SJCRH30 (cell line): ENCODE results near the gene LGALS7B. TPM values are rescaled to one million over a fixed set of nuclear protein-coding genes. Genes with fewer than 3 reads are reported as not detected.
"Not testable (repeated sequence)": the region's sequence is repeated elsewhere in the genome, so short reads cannot be mapped to it uniquely, and the experiment has no call there.

Experiments
- DNase-seq, 2 experiments: peaks; one replicate each; pipeline ENCODE4 v3.0.0-alpha.2; 2015 to 2020
- H3K27ac ChIP-seq: fragments of 250-450 bp; sonication (Bioruptor Pico); 2 replicates; pipeline ENCODE4 v1.5.1; 2020; ENCODE audit warnings: mild to moderate bottlenecking, moderate library complexity
- H3K27me3 ChIP-seq: fragments of 250-450 bp; sonication (Bioruptor Pico); 2 replicates; pipeline ENCODE4 v1.5.1; 2020; ENCODE audit warnings: mild to moderate bottlenecking, moderate library complexity
- H3K36me3 ChIP-seq: fragments of 250-450 bp; sonication (Bioruptor Pico); 2 replicates; pipeline ENCODE4 v1.5.1; 2020; ENCODE audit warnings: mild to moderate bottlenecking, moderate library complexity
- H3K4me1 ChIP-seq: fragments of 250-450 bp; sonication (Bioruptor Pico); 2 replicates; pipeline ENCODE4 v1.5.1; 2020; ENCODE audit warnings: mild to moderate bottlenecking, moderate library complexity
- H3K4me3 ChIP-seq: fragments of 250-450 bp; sonication (Bioruptor Pico); 2 replicates; pipeline ENCODE4 v1.5.1; 2020; ENCODE audit warnings: mild to moderate bottlenecking, moderate library complexity
- H3K9me3 ChIP-seq: fragments of 250-450 bp; sonication (Bioruptor Pico); replicated peaks from 2 replicates; pipeline ENCODE4 v1.5.1; 2020; ENCODE audit warnings: mild to moderate bottlenecking, moderate library complexity
- total RNA-seq: library from RNA; depleted of rRNA; stranded (reverse); fragments of >200 nt; shearing (Covaris generic); gene quantifications from 2 replicates; pipeline ENCODE4 v1.2.3, GENCODE V29; 2014

Gene LGALS7B
- total RNA-seq, 1 experiment from 2014 or later: not detected

GRCh38 chr19:38760805-38761517 is 28.0 kb upstream of the LGALS7B start:
- DNase-seq, H3K27me3 ChIP-seq, H3K27ac ChIP-seq, H3K4me1 ChIP-seq, H3K36me3 ChIP-seq, H3K9me3 ChIP-seq, H3K4me3 ChIP-seq: not testable (repeated sequence)

GRCh38 chr19:38761884-38762389 is 27.1 kb upstream of the LGALS7B start:
- H3K27me3 ChIP-seq, H3K36me3 ChIP-seq, H3K9me3 ChIP-seq, DNase-seq, H3K4me1 ChIP-seq, H3K27ac ChIP-seq, H3K4me3 ChIP-seq: not testable (repeated sequence)

GRCh38 chr19:38763795-38764220 is 25.2 kb upstream of the LGALS7B start:
- Histone ChIP-seq H3K9me3 (no peaks in the 10 kb centered on the region), H3K27ac (no peak overlapping the region), H3K36me3 (no peaks in the 10 kb centered on the region), H3K4me1 (no peaks in the 10 kb centered on the region), H3K4me3 (no peak overlapping the region), H3K27me3 (no peaks in the 10 kb centered on the region)
- DNase-seq: no peak

- H3K27ac ChIP-seq: no peak overlapping the region
- H3K4me3 ChIP-seq: no peak overlapping the region
Observed at GRCh38 chr19:38765214-38765613, 23.8 kb upstream of the LGALS7B start.

GRCh38 chr19:38766276-38767047 is 22.5 kb upstream of the LGALS7B start:
- Histone ChIP-seq H3K27ac (no peak overlapping the region), H3K4me1 (no peaks in the 10 kb centered on the region), H3K36me3 (no peaks in the 10 kb centered on the region), H3K9me3 (no peaks in the 10 kb centered on the region), H3K4me3 (no peak overlapping the region), H3K27me3 (no peaks in the 10 kb centered on the region)
- no peak for DNase-seq

More at GRCh38 chr19:38765214-38765613, 23.8 kb upstream of the LGALS7B start:
- Histone ChIP-seq H3K27me3 (no peaks in the 10 kb centered on the region), H3K9me3 (no peaks in the 10 kb centered on the region), H3K36me3 (no peaks in the 10 kb centered on the region), H3K4me1 (no peaks in the 10 kb centered on the region)
- no peak for DNase-seq

GRCh38 chr19:38769635-38770211 is 19.3 kb upstream of the LGALS7B start:
- Histone ChIP-seq H3K27ac (no peak overlapping the region), H3K36me3 (no peaks in the 10 kb centered on the region), H3K27me3 (no peaks in the 10 kb centered on the region), H3K4me1 (no peaks in the 10 kb centered on the region), H3K9me3 (no peaks in the 10 kb centered on the region), H3K4me3 (no peak overlapping the region)
- DNase-seq: no peak

GRCh38 chr19:38770228-38770948 is 18.6 kb upstream of the LGALS7B start:
- H3K9me3 ChIP-seq, H3K27ac ChIP-seq, H3K27me3 ChIP-seq, H3K4me3 ChIP-seq, DNase-seq, H3K36me3 ChIP-seq, H3K4me1 ChIP-seq: not testable (repeated sequence)

GRCh38 chr19:38770949-38771275 is 18.1 kb upstream of the LGALS7B start:
- H3K27me3 ChIP-seq, DNase-seq, H3K4me1 ChIP-seq, H3K36me3 ChIP-seq, H3K27ac ChIP-seq, H3K4me3 ChIP-seq, H3K9me3 ChIP-seq: not testable (repeated sequence)

- not testable (repeated sequence) for H3K4me3 ChIP-seq, DNase-seq, H3K9me3 ChIP-seq, H3K27ac ChIP-seq, H3K27me3 ChIP-seq, H3K36me3 ChIP-seq, H3K4me1 ChIP-seq
Observed at GRCh38 chr19:38771569-38771968, 17.4 kb upstream of the LGALS7B start.

- Histone ChIP-seq H3K27ac (no peak within 1 kb of the TSS), H3K27me3 (no peaks in the 10 kb centered on the region; the same call in 1 of the 2 replicates), H3K9me3 (no peaks in the 10 kb centered on the region), H3K36me3 (no peaks in the 10 kb centered on the region), H3K4me1 (no peaks in the 10 kb centered on the region), H3K4me3 (no peak within 1 kb of the TSS)
- DNase-seq: no peak
Observed at GRCh38 chr19:38773469-38774177, 15.4 kb upstream of the LGALS7B start, which contains the start of gene LGALS7. TSS of gene LGALS7 (minus strand) at chr19:38773517. CDS start at chr19:38773492, 25 bp downstream.

GRCh38 chr19:38774181-38774950 is 14.6 kb upstream of the LGALS7B start:
- no peak for DNase-seq
- H3K9me3 ChIP-seq: no peaks in the 10 kb centered on the region

GRCh38 chr19:38778733-38779132 is 10.3 kb upstream of the LGALS7B start:
- Histone ChIP-seq H3K4me1 (no peaks in the 10 kb centered on the region), H3K36me3 (no peaks in the 10 kb centered on the region), H3K9me3 (no peaks in the 10 kb centered on the region), H3K27ac (no peak overlapping the region), H3K27me3 (peaks cover 6% of the 10 kb centered on the region; the same call in 1 of the 2 replicates), H3K4me3 (no peak overlapping the region)
- no peak for DNase-seq

More at GRCh38 chr19:38774181-38774950, 14.6 kb upstream of the LGALS7B start:
- H3K27me3 ChIP-seq: no peaks in the 10 kb centered on the region; the same call in 1 of the 2 replicates
- H3K36me3 ChIP-seq: no peaks in the 10 kb centered on the region
- H3K4me3 ChIP-seq: no peak overlapping the region
- no peaks in the 10 kb centered on the region for H3K4me1 ChIP-seq
- no peak overlapping the region for H3K27ac ChIP-seq

- Histone ChIP-seq H3K27ac (no peak overlapping the region), H3K4me1 (no peaks in the 10 kb centered on the region), H3K9me3 (no peaks in the 10 kb centered on the region), H3K27me3 (peaks cover 6% of the 10 kb centered on the region; the same call in 1 of the 2 replicates), H3K36me3 (no peaks in the 10 kb centered on the region), H3K4me3 (no peak overlapping the region)
- DNase-seq: no peak
Observed at GRCh38 chr19:38780443-38780842, 8.6 kb upstream of the LGALS7B start.
